Liver (tissue), 3 donors: ENCODE measurements around the gene DDX50.

Source experiments
- CTCF ChIP-seq: fragments of 150-350 bp; IDR thresholded peaks from 2 replicates; pipeline ENCODE4 v1.5.1; 2017; ENCODE audit warnings: improper control_type of control experiment, low read depth, low read length; ENCODE audit not compliant: missing input control
- FOXA1 ChIP-seq: IDR thresholded peaks from 2 replicates; pipeline ENCODE4 v1.6.1; 2016; ENCODE audit warnings: antibody characterized with exemption
- RXRA ChIP-seq, 2 donors: IDR thresholded peaks; 2 replicates each; pipeline ENCODE4 v1.6.1; 2017 to 2018; ENCODE audit warnings: antibody characterized with exemption in 2 of 2, mild to moderate bottlenecking in 1 of 2
- donor health status: healthy.
- donor health status: healthy.

DNA sequence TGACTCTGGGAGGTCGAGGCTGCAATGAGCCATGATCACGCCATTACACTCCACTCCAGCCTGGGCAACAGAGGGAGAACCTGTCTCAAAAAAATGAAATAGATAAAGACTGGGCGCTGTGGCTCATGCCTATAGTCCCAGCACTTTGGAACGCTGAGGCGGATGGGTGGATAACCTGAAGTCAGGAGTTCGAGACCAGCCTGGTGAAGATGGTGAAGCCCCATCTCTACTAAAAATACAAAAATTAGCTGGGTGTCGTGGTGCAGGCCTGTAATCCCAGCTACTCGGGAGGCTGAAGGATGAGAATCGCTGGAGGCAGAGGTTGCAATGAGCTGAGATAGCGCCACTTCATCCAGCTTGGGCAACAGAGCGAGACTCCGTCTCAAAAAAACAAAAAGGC, 53.8 kb downstream of the DDX50 start:
- TF ChIP-seq CTCF (no peak), FOXA1 (no peak), RXRA (IDR thresholded peaks at IDR 0.05) (no peak)
